ENCODE results near the gene ADAM10.

The ADAM10 gene

GRCh38 chr15:58649175-58649574 is 100.3 kb downstream of the ADAM10 start:
- Histone ChIP-seq H3K4me2 (ENCODE audit: low read length) (no peak overlapping the region), H3K79me1 (ENCODE audit: low read length) (no peaks in the 10 kb centered on the region), H3K9me3 (ENCODE audit: insufficient read depth, low read depth, low read length) (no peaks in the 10 kb centered on the region), H3K14ac (ENCODE audit: low read length) (no peak overlapping the region), H2BK5ac (ENCODE audit: low read depth, low read length, poor library complexity) (no peak overlapping the region), H4K8ac (ENCODE audit: low read depth, low read length) (no peak overlapping the region), H2BK12ac (ENCODE audit: low read length) (no peak overlapping the region), H3K4ac (ENCODE audit: low read depth, low read length) (no peak overlapping the region), H3K27me3 (ENCODE audit: insufficient read depth, low read length) (no peaks in the 10 kb centered on the region), H3K18ac (ENCODE audit: low read length) (no peak overlapping the region), H3K9ac (ENCODE audit: low read length) (no peak overlapping the region), H4K91ac (ENCODE audit: low read depth, low read length) (no peak overlapping the region), H2AFZ (ENCODE audit: insufficient read depth, low read length, poor library complexity) (no peak overlapping the region), H3K79me2 (ENCODE audit: control insufficient read depth, insufficient read depth, low read length, poor library complexity) (no peaks in the 10 kb centered on the region), H3K23ac (ENCODE audit: low read length) (no peak overlapping the region), H4K12ac (ENCODE audit: low read depth, low read length) (no peak overlapping the region), H2AK5ac (ENCODE audit: low read length) (no peak overlapping the region), H3K27ac (ENCODE audit: low read depth, low read length) (no peak overlapping the region), H3K36me3 (ENCODE audit: control insufficient read depth in 1 of 2, insufficient read depth in 2 of 2, low read length in 2 of 2) (peaks cover 0 to 3% of the 10 kb centered on the region in 2 experiments), H2BK120ac (ENCODE audit: insufficient read depth, low read length, poor library complexity) (no peak overlapping the region), H3K4me1 (ENCODE audit: control insufficient read depth in 1 of 2, insufficient read depth in 2 of 2, low read length in 2 of 2) (no peaks in the 10 kb centered on the region), H3K4me3 (ENCODE audit: low read depth, low read length) (no peak overlapping the region)
- DNase-seq = no peak
- WGBS (ENCODE audit: extremely low coverage, insufficient coverage, insufficient read length) = no CpG with 5 or more reads among the region's 2 CpGs

GRCh38 chr15:58643996-58644395 is 105.5 kb downstream of the ADAM10 start:
- no CpG with 5 or more reads among the region's 5 CpGs for WGBS (ENCODE audit: extremely low coverage, insufficient coverage, insufficient read length)
- DNase-seq = no peak
- no peak overlapping the region for H2BK120ac ChIP-seq (ENCODE audit: insufficient read depth, low read length, poor library complexity)
- no peak overlapping the region for H3K27ac ChIP-seq (ENCODE audit: low read depth, low read length)
- H3K4ac ChIP-seq (ENCODE audit: low read depth, low read length) = no peak overlapping the region
- H3K27me3 ChIP-seq (ENCODE audit: insufficient read depth, low read length) = no peaks in the 10 kb centered on the region
- no peaks in the 10 kb centered on the region for H3K79me2 ChIP-seq (ENCODE audit: control insufficient read depth, insufficient read depth, low read length, poor library complexity)
- H4K8ac ChIP-seq (ENCODE audit: low read depth, low read length) = no peak overlapping the region
- H4K12ac ChIP-seq (ENCODE audit: low read depth, low read length) = no peak overlapping the region
- H2BK5ac ChIP-seq (ENCODE audit: low read depth, low read length, poor library complexity) = no peak overlapping the region
- no peak overlapping the region for H3K4me3 ChIP-seq (ENCODE audit: low read depth, low read length)
- no peak overlapping the region for H2AFZ ChIP-seq (ENCODE audit: insufficient read depth, low read length, poor library complexity)
- H2AK5ac ChIP-seq (ENCODE audit: low read length) = no peak overlapping the region
- no peaks in the 10 kb centered on the region for H3K4me1 ChIP-seq (ENCODE audit: control insufficient read depth in 1 of 2, insufficient read depth in 2 of 2, low read length in 2 of 2)
- no peak overlapping the region for H3K14ac ChIP-seq (ENCODE audit: low read length)
- no peaks in the 10 kb centered on the region for H3K9me3 ChIP-seq (ENCODE audit: insufficient read depth, low read depth, low read length)
- no peak overlapping the region for H3K23ac ChIP-seq (ENCODE audit: low read length)
- H3K4me2 ChIP-seq (ENCODE audit: low read length) = no peak overlapping the region
- no peak overlapping the region for H4K91ac ChIP-seq (ENCODE audit: low read depth, low read length)
- H3K18ac ChIP-seq (ENCODE audit: low read length) = no peak overlapping the region
- H3K36me3 ChIP-seq (ENCODE audit: control insufficient read depth in 1 of 2, insufficient read depth in 2 of 2, low read length in 2 of 2) = peaks cover 3% of the 10 kb centered on the region in 2 experiments
- no peak overlapping the region for H2BK12ac ChIP-seq (ENCODE audit: low read length)
- no peaks in the 10 kb centered on the region for H3K79me1 ChIP-seq (ENCODE audit: low read length)
- no peak overlapping the region for H3K9ac ChIP-seq (ENCODE audit: low read length)

DNA sequence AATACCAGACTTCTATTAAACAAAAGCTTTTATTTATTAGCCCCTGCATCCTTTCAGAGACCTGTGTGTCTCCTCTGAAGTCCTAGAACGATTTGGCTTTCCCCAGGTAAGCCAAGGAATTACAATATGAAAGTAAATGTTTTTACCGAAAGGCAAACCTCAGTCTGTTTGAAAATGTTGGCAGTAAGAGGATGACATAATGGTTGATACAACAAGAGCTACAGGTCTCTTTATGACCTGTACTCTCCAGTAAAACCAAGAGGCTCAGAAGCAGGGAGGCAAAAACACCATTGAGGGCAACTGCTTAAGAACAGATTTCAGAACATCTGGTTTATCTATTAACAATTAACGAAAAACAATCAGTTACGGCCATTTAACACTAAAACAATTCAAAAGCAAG is 107.8 kb downstream of the ADAM10 start:
- WGBS (ENCODE audit: extremely low coverage, insufficient coverage, insufficient read length) = no CpG with 5 or more reads among the region's 4 CpGs
- Histone ChIP-seq H3K27ac (ENCODE audit: low read depth, low read length) (no peak overlapping the region), H3K4me3 (ENCODE audit: low read depth, low read length) (no peak overlapping the region)

DNA sequence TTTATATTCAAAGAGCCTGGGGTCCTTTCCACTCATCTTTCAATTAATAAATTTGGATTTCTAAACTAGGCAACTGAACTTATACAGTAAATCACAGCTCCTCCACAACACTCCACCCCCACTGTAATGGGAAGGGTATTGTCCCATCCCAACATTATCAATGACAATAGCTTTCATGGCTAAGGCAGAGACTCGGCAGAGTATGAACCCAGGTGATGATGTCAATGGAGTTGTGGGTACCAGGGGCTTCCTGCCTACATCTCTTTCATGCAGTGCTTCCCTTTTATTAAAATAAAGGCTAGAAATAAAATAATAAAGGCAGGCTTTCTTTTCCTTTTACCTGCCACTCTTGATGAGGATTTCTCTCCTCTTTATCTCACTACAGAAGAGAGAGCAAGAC is 109.5 kb downstream of the ADAM10 start:
- H3K4ac ChIP-seq (ENCODE audit: low read depth, low read length) = no peak overlapping the region
- H3K23ac ChIP-seq (ENCODE audit: low read length) = no peak overlapping the region
- no peak overlapping the region for H3K18ac ChIP-seq (ENCODE audit: low read length)
- H2BK120ac ChIP-seq (ENCODE audit: insufficient read depth, low read length, poor library complexity) = no peak overlapping the region
- H3K27me3 ChIP-seq (ENCODE audit: insufficient read depth, low read length) = no peaks in the 10 kb centered on the region
- H3K9me3 ChIP-seq (ENCODE audit: insufficient read depth, low read depth, low read length) = no peaks in the 10 kb centered on the region
- H2BK5ac ChIP-seq (ENCODE audit: low read depth, low read length, poor library complexity) = no peak overlapping the region
- H3K79me1 ChIP-seq (ENCODE audit: low read length) = no peaks in the 10 kb centered on the region
- WGBS (ENCODE audit: extremely low coverage, insufficient coverage, insufficient read length) = no CpG with 5 or more reads among the region's 1 CpG
- no peak overlapping the region for H2AK5ac ChIP-seq (ENCODE audit: low read length)
- no peaks in the 10 kb centered on the region for H3K4me1 ChIP-seq (ENCODE audit: control insufficient read depth in 1 of 2, insufficient read depth in 2 of 2, low read length in 2 of 2)
- no peak overlapping the region for H3K4me3 ChIP-seq (ENCODE audit: low read depth, low read length)
- no peaks in the 10 kb centered on the region for H3K79me2 ChIP-seq (ENCODE audit: control insufficient read depth, insufficient read depth, low read length, poor library complexity)
- H3K14ac ChIP-seq (ENCODE audit: low read length) = no peak overlapping the region
- H2BK12ac ChIP-seq (ENCODE audit: low read length) = no peak overlapping the region
- H4K8ac ChIP-seq (ENCODE audit: low read depth, low read length) = no peak overlapping the region
- no peak overlapping the region for H4K91ac ChIP-seq (ENCODE audit: low read depth, low read length)
- H4K12ac ChIP-seq (ENCODE audit: low read depth, low read length) = no peak overlapping the region
- no peak overlapping the region for H3K9ac ChIP-seq (ENCODE audit: low read length)
- no peak overlapping the region for H2AFZ ChIP-seq (ENCODE audit: insufficient read depth, low read length, poor library complexity)
- DNase-seq = no peak
- H3K4me2 ChIP-seq (ENCODE audit: low read length) = no peak overlapping the region
- no peak overlapping the region for H3K27ac ChIP-seq (ENCODE audit: low read depth, low read length)
- peaks cover 0 to 3% of the 10 kb centered on the region in 2 experiments for H3K36me3 ChIP-seq (ENCODE audit: control insufficient read depth in 1 of 2, insufficient read depth in 2 of 2, low read length in 2 of 2)

More for the DNA sequence above, 107.8 kb downstream of the ADAM10 start:
- H3K18ac ChIP-seq (ENCODE audit: low read length) = no peak overlapping the region
- H2AFZ ChIP-seq (ENCODE audit: insufficient read depth, low read length, poor library complexity) = no peak overlapping the region
- H3K9me3 ChIP-seq (ENCODE audit: insufficient read depth, low read depth, low read length) = no peaks in the 10 kb centered on the region
- H3K9ac ChIP-seq (ENCODE audit: low read length) = no peak overlapping the region
- no peaks in the 10 kb centered on the region for H3K4me1 ChIP-seq (ENCODE audit: control insufficient read depth in 1 of 2, insufficient read depth in 2 of 2, low read length in 2 of 2)
- H4K91ac ChIP-seq (ENCODE audit: low read depth, low read length) = no peak overlapping the region
- H3K4me2 ChIP-seq (ENCODE audit: low read length) = no peak overlapping the region
- no peak overlapping the region for H3K4ac ChIP-seq (ENCODE audit: low read depth, low read length)
- no peak overlapping the region for H4K12ac ChIP-seq (ENCODE audit: low read depth, low read length)
- H4K8ac ChIP-seq (ENCODE audit: low read depth, low read length) = no peak overlapping the region
- no peak for DNase-seq
- H2BK5ac ChIP-seq (ENCODE audit: low read depth, low read length, poor library complexity) = no peak overlapping the region
- H3K79me2 ChIP-seq (ENCODE audit: control insufficient read depth, insufficient read depth, low read length, poor library complexity) = no peaks in the 10 kb centered on the region
- no peak overlapping the region for H3K14ac ChIP-seq (ENCODE audit: low read length)
- H2BK12ac ChIP-seq (ENCODE audit: low read length) = no peak overlapping the region
- H3K79me1 ChIP-seq (ENCODE audit: low read length) = no peaks in the 10 kb centered on the region
- no peak overlapping the region for H2BK120ac ChIP-seq (ENCODE audit: insufficient read depth, low read length, poor library complexity)
- H3K36me3 ChIP-seq (ENCODE audit: control insufficient read depth in 1 of 2, insufficient read depth in 2 of 2, low read length in 2 of 2) = peaks cover 0 to 3% of the 10 kb centered on the region in 2 experiments
- no peak overlapping the region for H3K23ac ChIP-seq (ENCODE audit: low read length)
- no peak overlapping the region for H2AK5ac ChIP-seq (ENCODE audit: low read length)
- no peaks in the 10 kb centered on the region for H3K27me3 ChIP-seq (ENCODE audit: insufficient read depth, low read length)

Data from trophoblast cell (in vitro differentiated cells and primary cell).